GM21717 (cell line): ENCODE results near the gene PRKRIP1.
"Not testable (repeated sequence)": the region's sequence is repeated elsewhere in the genome, so short reads cannot be mapped to it uniquely, and the experiment has no call there.

Experiments
- ATAC-seq: cut with Tn5 transposase; IDR thresholded peaks from one replicate; pipeline ENCODE4 v1.9.1; 2021; ENCODE audit warnings: mild to moderate bottlenecking, moderate library complexity; ENCODE audit not compliant: unreplicated experiment

Gene PRKRIP1

DNA sequence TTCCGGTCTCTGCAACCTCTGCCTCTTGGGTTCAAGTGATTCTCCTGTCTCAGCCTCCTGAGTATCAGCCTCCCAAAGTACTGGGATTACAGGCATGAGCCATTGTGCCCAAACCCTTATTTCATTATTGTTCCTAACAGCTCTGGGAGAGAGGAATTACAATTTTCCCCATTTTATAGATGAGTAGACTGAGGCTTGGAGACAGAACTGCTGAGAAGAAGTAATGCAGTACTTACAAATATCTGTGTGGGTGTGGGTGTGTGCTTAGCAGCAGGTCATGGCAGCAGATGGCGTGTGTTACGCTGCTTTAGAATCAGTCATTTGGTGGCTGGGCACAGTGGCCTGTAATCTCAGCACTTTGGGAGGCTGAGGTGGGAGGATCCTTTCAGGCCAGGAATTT, 7.4 kb downstream of the PRKRIP1 start:
- no peak for ATAC-seq

DNA sequence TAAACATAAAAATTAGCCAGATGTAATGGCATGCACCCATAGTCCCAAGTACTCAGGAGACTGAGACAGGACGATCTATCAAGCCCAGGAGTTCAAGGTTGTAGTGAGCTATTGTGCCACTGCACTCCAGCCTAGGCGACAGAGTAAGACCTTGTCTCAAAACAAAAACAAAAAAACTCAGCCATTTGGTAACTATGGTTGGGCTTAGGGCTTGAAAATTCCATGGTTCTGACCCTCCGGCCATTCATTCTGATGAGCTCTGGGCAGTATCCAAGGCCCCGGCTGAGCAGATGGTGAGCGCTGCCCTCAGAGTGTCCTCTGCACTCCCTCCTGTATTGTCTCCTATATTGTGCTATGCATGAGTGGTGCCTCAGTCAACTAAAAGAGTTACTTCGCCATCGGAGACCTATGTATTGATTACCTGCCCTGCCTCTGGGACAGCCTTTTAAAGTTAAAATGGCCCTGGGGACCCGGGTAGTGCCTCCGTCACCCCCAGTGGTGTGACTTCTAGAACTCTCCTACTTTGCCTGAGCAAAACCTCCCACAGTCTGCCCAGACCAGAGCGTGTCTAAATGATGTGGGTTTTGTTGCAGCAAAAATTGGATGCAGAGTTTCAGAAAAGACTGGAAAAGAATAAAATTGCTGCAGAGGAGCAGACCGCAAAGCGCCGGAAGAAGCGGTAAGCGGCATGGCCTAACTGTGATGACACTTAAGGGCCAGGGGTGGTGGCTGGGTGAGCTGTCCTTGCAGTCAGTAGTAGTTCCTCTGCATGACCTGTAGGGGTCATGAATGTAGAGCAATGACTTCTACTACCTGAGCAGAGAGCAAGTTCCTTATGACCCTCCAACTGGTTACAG, 8.1 kb downstream of the PRKRIP1 start:
- peak; percentile 72 for ATAC-seq

DNA sequence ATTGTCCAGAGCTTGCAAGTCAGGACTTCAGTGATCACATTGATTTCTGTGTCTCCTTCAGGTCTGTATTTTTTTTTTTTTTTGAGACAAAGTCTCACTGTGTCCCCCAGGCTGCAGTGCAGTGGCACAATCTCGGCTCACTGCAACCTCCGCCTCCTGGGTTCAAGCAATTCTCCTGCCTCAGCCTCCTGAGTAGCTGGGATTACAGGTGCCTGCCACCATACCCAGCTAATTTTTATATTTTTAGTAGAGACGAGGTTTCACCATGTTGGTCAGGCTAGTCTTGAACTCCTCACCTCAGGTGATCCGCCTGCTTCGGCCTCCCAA, 8.7 kb downstream of the PRKRIP1 start:
- ATAC-seq, result not testable (repeated sequence)

DNA sequence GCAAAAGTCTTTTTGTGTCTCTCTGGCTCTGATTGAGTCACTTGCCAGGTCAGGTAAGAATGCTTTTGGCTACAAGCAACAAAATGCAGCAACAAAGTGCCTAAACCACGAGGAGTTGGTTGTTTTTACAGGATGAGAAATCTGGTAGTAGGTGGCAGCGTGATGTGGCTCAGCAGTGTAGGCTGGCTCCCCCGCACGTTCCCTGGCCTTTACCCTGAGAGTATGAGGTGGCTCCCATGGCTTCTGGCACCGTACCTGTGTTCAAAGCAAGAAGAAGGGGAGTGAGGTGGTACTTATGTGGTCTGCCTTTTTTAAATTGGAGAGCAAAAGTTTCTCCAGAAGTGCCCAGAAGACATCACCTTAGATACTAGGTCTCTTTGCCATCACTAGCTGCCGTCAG, 11.7 kb downstream of the PRKRIP1 start:
- ATAC-seq, result no peak

DNA sequence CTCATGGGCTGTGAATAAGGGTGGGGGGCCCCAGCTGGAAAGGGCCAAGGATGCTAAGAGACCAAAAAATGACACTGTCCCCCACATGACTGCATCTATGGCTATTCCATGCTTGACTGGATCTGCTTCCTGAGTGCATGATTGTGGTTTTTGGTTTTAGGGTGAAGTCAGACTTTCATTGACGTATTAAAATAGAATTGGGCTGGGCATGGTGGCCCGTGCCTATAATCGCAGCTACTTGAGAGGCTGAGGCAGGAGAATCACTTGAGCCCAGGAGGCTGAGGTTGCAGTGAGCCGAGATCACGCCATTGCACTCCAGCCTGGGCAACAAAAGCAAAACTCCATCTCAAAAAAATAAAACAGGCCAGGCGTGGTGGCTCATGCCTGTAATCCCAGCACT, 12.4 kb downstream of the PRKRIP1 start:
- ATAC-seq, result not testable (repeated sequence)

DNA sequence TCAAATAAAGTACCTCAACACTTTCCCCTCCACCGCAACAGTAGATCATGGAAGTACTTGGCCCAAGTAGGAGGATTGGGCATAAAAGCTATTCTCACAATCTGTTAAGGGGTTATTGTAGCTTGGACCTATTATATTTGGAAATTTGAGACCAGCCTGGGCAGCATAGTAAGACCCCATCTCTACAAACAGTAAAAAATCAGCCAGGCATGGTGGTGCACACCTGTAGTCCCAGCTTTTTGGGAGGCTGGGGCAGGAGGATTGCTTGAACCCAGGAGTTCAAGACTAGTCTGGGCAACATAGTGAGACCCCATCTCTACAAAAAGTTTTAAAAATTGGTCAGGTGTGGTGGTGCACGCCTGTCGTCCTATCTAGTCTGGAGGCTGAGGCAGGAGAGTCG, 13.2 kb downstream of the PRKRIP1 start:
- ATAC-seq, result no peak

DNA sequence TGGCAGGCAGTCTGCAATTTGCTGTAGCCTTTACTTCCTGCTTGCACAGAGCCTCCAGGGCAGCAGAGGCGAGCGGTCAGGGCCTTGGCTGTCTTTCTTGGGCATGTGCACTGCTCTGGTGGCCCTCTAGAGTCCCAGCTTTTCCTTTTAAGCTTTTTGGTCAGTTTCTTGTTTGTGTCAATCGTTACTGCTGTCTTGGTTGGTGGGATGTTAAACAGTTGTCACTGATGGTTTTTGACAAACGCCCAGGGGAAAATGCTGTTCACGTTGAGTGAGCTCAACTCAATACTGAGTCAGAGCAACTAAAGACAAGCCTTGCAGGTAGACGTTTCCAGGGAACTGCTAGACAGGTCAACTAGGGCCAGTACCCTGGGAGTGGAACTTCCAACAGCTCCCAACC, 14.0 kb downstream of the PRKRIP1 start:
- ATAC-seq, result no peak

DNA sequence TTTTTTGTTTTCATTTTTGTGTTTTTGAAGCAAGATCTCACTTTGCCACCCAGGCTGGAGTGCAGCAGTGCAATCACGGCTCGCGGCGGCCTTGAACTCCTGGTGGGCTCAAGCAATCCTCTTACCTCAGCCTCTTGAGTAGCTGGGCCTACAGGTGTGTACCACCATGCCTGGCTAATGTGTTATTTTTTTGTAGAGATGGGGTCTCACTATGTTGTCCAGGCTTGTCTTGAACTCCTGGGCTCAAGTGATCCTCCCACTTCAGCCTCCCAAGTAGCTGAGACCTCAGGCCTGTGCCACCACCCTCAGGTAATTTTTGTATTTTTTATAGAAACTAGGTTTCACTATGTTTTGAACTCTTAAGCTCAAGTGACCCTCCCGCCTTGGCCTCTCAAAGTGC, 14.8 kb downstream of the PRKRIP1 start:
- no peak for ATAC-seq

DNA sequence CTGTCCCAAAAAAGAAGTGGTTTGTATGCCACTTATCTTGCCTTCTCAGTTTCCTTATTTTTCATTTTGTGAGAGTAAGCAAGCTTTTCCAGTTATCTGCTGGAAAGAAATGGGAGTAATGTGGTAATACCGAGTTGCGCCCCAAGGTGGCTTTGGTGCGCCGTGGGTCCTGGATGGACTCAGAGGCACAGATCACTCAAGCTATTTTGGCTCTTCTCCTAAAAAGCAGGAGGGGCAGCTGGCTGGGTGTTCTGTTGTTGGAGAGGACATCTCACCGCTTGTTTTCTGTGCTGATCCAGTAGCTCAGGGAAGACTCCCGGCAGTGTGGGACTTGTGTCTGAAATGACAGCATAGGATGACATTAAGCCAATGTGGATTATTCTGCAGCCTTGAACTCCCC, 16.4 kb downstream of the PRKRIP1 start:
- ATAC-seq, result no peak

DNA sequence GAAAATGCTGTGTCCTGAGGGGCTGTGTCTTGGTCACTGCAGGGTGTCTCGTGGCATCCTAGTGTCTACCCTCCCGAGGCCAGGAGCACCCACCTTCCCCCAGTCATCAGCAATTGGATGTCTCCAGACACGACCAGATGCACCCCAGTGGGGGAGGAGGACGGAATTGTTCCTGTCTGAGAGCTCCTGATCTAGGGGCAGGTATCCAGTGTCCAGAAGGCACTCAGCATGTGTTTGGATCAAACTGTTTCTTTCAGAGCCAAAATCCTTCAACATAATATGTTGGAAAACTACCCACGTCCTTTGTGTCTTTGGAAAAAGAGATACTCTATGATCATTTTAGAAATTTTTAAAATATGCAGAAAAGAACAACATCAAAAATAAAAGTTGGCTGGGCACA, 16.9 kb downstream of the PRKRIP1 start:
- no peak for ATAC-seq

DNA sequence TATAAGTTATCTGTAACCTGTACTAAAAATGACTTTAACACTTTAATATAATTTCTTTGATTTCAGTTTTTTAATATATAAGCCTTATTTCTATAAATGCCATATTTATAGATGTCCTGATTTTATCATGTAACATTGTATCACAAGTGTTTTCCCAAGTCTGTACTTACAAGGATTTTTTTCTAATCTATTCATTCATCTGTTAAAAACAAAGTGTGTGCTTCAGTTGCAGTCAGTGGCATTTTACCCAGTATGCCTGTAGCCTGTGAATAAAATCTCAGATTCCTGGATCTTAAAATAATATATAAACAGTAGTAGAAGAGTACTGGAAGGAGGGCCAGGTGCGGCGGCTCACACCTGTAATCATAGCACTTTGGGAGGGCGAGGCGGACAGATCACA, 17.4 kb downstream of the PRKRIP1 start:
- ATAC-seq, result no peak

DNA sequence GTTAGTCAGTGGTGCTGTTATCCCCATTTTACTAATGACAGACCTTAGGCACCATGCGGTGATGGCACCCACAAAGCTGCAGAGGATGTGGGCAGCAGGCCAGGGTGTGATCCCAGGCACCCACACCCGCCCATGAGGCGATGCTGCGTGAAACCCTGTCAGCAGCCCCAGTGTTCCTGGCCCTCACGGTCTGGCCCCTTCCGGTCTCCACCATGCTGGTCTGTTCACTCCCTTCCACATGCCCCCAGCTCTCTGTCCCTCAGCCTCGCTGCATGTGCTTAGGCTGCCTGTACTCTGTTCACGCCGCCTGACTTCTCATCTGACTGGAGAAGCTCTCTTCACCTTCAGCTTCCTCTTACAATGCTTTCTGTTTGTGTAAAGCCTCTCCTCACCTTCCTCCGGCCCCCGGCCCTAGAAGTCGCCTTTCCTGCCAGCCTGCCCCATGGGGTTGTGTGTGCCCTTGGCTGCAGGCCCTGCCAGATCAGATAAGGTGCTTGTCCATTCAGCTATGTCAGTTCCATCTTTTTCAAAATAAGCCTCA, 19.6 kb downstream of the PRKRIP1 start:
- ATAC-seq, result no peak

DNA sequence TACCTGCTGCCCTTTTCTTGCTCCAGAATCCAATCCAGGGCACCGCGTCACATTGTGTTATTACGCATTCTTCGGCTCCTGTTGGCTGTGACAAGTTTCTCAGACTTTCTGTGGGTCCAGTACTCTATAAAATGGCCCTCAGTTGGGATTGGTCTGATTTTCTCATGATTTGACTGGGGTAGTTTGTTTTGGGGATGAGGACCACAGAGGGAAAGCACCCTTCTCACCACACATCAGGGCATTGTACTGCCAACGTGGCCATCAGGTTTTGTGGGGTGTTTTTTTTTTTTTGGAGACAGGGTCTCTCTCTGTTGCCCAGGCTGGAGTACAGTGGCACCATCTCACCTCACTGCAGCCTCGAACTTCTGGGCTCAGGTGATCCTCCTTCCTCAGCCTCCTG, 20.2 kb downstream of the PRKRIP1 start:
- no peak for ATAC-seq

DNA sequence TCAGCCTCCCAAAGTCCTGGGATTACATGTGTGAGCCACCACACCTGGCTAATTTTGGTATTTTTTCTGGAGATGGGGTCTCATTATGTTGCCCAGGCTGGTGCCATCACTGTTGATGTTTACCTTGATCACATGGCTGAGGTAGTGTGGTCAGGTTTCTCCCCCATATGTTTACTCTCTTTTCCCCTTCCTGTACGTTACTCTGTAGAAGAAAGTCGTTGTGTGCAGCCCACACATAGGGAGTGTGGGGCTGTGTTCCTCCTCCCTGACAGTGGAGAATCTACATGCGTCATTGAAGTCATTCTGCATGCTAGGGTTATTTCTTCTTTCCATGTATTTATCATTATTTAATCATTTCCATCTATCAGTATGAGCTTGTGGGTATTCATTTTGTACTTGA, 20.9 kb downstream of the PRKRIP1 start:
- ATAC-seq, result no peak

DNA sequence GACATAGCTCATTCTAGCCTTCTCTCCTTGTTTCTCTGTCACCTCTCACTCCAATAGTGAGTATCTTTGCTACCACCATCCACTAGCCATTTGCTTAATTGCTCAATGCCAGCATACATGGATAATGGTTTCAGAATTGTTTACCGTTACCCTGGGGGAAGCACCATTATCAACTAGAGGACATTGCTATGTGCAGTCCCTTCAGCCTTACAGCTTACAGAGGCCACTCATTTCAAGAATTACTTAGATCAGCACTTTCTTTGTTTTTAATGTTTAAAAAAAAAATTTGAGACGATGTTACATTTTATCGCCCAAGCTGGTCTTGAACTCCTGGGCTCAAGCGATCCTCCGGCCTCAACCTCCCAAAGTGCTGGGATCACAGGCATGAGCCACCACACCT, 22.4 kb downstream of the PRKRIP1 start:
- ATAC-seq, result no peak

DNA sequence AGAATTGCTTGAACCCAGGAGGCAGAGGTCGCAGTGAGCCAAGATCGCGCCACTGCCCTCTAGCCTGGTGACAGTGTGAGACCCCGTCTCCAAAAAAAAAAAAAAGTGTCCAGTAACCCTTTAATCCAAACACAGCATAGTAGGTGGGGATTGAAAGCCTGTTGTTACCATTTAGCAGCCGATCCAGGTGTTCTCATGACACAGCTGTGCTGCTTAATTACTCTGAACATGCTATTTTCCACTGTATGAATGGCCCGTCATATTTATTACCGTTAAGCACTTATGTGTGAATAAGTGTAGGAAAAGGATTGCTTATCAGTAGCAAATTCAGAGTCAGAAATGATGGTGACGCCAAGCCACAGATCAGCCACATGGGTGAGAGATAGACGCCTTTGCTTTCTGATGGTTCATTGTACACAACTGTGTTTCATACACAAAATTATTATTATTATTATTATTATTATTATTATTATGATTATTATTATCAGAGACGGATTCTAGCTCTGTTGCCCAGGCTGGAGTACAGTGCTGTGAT, 25.6 kb downstream of the PRKRIP1 start:
- no peak for ATAC-seq

DNA sequence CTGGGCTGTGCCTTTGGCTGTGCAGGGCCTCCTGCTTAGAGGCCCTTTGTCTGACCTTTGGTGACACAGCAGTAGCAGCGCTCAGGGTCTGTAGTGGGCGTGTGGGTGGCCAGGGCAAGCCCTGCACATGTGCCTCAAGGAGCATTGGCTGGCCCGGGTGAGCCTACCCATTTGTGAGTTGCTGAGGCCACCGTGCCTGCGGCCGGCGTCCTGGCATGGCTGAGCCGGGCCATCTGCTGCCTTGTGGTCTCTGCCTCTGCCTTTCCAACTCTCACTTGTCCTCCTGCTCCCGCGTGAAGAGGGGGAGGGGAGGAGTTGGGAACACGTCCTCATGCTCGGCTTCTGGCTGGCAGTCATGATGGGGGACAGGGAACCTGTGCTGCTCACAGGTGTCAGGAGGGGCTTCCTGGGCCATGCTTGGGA, 28.0 kb downstream of the PRKRIP1 start:
- no peak for ATAC-seq

DNA sequence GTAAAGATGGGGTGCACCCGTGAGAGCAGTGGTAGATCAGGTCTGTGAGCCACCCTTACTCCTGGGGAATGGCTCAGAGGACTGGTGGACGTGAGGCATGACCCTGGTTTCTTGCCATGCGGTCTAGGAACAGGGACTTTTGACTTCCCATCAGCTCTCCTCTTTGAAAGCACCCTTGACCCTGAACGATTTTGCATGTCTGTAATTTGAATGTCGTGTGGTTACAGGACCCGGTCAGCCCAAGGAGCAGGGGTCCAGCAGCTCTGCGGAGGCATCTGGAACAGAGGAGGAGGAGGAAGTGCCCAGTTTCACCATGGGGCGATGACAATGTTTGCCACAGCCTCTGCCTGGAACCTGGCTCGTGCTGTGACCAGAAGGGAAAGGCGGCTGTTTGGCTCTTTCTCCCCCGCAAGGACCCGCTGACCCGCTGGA, 28.6 kb downstream of the PRKRIP1 start:
- peak; percentile 20 for ATAC-seq

DNA sequence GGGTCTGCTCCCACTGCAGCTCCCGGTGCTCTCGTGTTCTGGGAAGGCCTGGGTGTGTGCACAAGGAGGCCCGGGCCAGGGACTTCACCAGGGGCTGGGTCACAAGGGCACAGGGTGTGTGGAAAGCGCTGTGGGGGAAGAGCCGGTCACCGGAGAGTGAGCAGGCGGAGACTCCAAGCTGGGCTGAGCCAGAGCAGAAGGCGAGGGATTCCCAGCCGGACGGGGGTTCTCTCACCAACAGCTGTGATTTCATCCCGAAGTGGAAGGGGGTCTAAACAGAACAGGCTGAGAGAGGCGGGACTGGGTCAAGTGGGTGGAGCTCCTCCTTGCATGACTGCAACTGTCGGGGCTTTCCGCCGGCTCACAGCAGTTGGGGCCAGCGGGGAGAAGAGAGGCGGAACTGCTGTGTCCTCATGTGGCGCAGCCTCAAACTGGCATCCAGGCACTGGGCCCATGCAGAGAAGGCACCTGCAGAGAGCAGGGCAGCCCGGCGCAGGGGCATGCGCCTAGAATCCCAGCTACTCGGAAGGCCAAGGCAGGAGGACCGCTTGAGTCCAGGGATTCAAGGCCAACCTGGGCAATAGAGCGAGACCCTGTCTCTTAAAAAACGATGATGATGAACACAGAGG, 29.6 kb downstream of the PRKRIP1 start:
- ATAC-seq, result peak; percentile 49

DNA sequence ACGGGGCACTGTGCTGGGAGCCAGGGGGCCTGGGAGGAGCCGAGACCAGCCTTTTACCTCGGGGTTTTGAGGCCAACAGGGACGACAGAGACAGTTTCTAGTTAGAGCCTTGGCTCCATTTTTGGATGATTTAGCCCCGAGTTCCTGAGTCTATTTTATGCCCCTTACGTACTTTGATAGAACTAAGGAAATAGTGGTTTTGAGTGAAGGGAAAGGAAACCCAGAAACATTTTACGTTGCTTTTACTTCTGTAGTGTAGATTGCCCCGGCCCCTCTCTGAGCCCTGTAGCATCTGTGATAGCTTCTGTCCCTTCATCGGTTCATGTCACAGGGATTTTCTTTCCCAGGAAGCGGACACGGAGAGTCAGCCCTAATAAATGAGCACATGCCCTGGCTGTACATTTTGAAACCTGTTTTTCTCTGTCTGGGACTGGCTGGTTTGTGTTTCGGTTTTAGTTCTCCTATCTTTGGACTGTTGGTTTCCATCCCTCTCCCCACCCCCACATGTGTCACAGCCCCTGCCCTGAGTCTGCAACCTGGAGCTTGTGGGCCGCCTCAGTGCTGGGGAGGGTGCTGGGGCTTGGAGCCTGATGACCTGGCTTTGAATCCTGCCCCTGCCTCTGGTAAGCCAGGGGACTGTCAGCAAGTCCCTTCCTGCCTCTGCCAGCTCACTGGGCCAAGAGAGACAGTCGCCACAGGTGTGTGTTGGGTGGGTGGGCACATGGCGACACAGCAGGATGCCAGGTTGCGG, 30.3 kb downstream of the PRKRIP1 start:
- ATAC-seq, result peak; percentile 53

DNA sequence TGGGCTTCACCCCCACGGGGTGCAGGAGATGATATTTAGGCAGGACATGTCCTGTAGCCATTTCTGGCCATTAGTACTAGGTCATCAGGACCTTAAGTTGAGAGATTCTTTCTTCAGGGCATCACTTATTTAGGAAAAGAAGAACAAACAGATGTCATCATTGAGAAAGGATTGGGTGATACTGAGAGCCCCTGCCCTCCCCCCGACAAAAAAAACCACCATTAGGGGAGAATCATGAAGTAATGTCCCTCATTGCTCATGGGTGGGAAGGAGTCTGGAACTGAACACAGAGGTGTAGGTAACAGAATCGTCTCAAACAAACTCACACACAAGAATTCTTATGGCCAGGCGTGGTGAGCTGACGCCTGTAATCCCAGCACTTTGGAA, 30.8 kb downstream of the PRKRIP1 start:
- no peak for ATAC-seq
